ENCODE data around the gene KCTD21.
A peak's percentile ranks its signal among the peaks of the same experiment; 100 is the strongest.

The KCTD21 gene

GRCh38 chr11:78139422-78140391, 48.7 kb downstream of the KCTD21 start, which contains the start of gene ALG8:
ALG8 (minus strand) TSS chr11:78139626; CDS start chr11:78139588, 38 bp downstream.
- peak; percentile 74 for DNase-seq (ENCODE audit: low read depth)

- no peak for DNase-seq (ENCODE audit: low read depth)
Measured at GRCh38 chr11:78138694-78139421, 49.6 kb downstream of the KCTD21 start.

GRCh38 chr11:78138291-78138690, 50.1 kb downstream of the KCTD21 start:
- no peak for DNase-seq (ENCODE audit: low read depth)

- DNase-seq (ENCODE audit: low read depth) = no peak
Measured at GRCh38 chr11:78132475-78132874, 56.0 kb downstream of the KCTD21 start.

- DNase-seq (ENCODE audit: low read depth) = no peak
Measured at GRCh38 chr11:78131956-78132355, 56.5 kb downstream of the KCTD21 start.

GRCh38 chr11:78127403-78127802, 61.0 kb downstream of the KCTD21 start:
- DNase-seq (ENCODE audit: low read depth) = no peak
